ENCODE results near the gene COMT.
"Not testable (repeated sequence)": the region's sequence is repeated elsewhere in the genome, so short reads cannot be mapped to it uniquely, and the experiment has no call there.

The COMT gene

GRCh38 chr22:19909350-19910179, 32.0 kb upstream of the COMT start:
- peak; percentile 87 to 89 for DNase-seq

GRCh38 chr22:19910180-19910744, 31.3 kb upstream of the COMT start:
- DNase-seq, result no peak

GRCh38 chr22:19911540-19912270, 29.9 kb upstream of the COMT start:
- DNase-seq, result no peak

GRCh38 chr22:19912271-19912999, 29.1 kb upstream of the COMT start:
- no peak for DNase-seq

- DNase-seq, result no peak
These were observed 28.1 kb upstream of the COMT start for GRCh38 chr22:19913337-19913936.

GRCh38 chr22:19914201-19914943, 27.2 kb upstream of the COMT start:
- DNase-seq, result no peak

- no peak for DNase-seq
These were observed 26.2 kb upstream of the COMT start for GRCh38 chr22:19915287-19915954.

GRCh38 chr22:19916006-19916405, 25.6 kb upstream of the COMT start:
- DNase-seq, result no peak

- no peak for DNase-seq
These were observed 24.6 kb upstream of the COMT start for GRCh38 chr22:19916941-19917340.

GRCh38 chr22:19917389-19918138, 24.0 kb upstream of the COMT start:
- no peak for DNase-seq

GRCh38 chr22:19918332-19919106, 23.1 kb upstream of the COMT start:
- DNase-seq, result no peak

- DNase-seq, result no peak
These were observed 21.7 kb upstream of the COMT start for GRCh38 chr22:19919701-19920363.

- no peak for DNase-seq
These were observed 20.0 kb upstream of the COMT start for GRCh38 chr22:19921544-19922081.

- DNase-seq, result no peak
These were observed 17.6 kb upstream of the COMT start for GRCh38 chr22:19923914-19924513.

GRCh38 chr22:19926028-19926427, 15.5 kb upstream of the COMT start:
- DNase-seq, result not testable (repeated sequence)

- no peak for DNase-seq
These were observed 13.9 kb upstream of the COMT start for GRCh38 chr22:19927696-19928095.

- DNase-seq, result no peak
These were observed 13.4 kb upstream of the COMT start for GRCh38 chr22:19928207-19928606.
